Activated naive CD4-positive, alpha-beta T cell treated with anti-CD3 and anti-CD28 coated beads, Interleukin-2, amount 50 U/mL, for 16 hours (primary cell): Measurements from ENCODE around the gene IPO9.
"Not testable (repeated sequence)": the region's sequence is repeated elsewhere in the genome, so short reads cannot be mapped to it uniquely, and the experiment has no call there.

Experiments
- DNase-seq: peaks from one replicate; pipeline ENCODE4 v3.0.0-alpha.2; 2020

Gene IPO9

DNA sequence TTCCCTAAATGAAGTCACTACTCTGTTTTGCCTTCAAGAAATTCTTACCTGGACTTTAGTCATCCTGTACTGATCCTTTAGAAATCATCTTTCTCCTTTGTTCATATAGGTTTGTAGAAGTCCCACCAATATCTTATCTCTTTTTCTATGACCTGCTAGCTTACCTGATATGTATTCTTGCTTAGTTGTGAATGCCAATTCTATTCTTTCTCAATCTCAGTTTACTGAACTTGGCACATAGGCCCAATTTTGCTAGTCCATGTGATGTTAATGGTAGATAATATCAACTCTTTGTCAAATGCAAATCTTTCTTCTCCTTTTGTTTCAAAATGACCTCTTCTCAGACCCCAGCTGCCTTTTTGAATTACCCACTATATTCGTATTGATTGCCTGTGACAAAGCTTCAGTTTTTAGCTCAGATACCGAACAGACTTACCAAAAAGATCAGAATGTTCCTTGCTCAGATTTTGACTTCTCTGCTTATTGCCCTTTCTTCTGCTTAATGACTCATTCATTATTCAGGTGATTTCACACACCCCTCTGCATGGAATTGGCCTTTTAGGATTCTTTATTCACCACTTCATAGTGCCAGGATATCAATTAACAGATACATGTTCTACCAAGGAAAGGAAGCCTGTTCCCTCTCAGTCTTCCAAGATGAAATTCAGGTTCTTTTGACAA, 20.6 kb downstream of the IPO9 start:
- DNase-seq: no peak

DNA sequence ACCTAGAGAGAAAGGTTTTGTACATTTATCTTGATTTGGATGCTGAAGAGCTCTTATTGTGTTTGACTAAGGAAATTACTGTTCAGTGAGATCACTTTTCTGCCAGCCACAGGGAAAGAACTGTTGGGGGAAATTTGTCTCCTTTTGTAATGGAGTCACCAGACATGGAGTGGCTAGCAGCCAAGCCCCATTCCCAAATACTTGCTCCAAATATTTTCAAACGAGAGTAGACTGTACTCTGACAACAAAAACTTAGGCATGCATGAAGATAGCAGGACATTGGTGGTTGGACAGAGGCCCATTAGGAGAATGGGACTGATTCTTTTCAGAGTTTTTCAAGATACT, 21.1 kb downstream of the IPO9 start:
- DNase-seq: no peak

DNA sequence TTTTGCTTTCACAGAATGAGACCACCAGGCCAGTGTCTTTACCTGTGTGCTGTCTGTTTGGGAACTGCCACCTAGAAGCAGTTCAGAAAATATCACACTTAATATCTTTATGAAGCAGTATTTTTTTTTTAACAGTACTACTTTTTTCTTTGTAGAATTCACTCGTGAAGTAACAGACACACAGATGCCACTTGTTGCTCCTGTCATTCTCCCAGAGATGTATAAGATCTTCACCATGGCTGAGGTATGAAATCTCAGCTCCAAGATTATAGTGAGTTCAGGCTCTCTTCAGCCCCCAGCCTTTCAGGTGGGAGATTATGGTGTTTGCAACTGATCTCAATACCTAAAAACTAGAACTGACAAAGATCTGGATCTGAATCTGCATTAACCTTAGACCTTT, 23.0 kb downstream of the IPO9 start:
- no peak for DNase-seq

GRCh38 chr1:201856722-201857121, 27.8 kb downstream of the IPO9 start:
- not testable (repeated sequence) for DNase-seq

- no peak for DNase-seq
Observed at GRCh38 chr1:201859424-201859823, 30.5 kb downstream of the IPO9 start.

DNA sequence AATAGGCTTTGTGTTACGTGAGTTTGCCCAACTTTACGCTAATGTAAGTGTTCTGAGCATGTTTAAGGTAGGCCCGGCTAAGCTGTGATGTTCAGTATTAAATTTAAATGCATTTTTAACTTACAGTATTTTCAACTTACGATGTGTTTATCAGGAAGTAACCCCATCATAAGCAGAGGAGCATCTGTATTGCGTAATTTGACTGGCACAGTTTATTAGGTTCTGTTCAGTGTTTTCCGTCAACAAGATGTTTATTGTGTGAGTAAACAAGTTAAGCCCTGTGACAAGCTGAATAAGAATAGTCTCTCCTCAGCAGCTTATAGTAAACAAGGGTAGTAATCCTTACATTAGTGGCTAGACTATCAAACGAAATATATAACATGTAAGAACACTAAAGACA, 32.5 kb downstream of the IPO9 start:
- DNase-seq: no peak

DNA sequence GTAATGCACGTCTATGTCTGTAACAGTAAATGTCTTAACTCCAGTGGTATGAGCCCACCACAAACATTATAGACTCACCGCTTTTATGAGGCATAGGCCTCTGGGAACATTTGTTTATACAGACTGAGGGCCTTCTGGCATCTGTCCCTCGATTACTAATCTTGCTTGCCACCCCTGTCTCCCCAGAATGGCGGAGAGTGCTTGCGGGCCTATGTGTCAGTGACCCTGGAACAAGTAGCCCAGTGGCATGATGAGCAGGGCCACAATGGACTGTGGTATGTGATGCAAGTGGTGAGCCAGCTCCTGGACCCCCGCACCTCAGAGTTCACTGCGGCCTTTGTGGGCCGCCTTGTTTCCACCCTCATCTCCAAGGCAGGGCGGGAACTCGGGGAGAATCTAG, 41.4 kb downstream of the IPO9 start:
- DNase-seq: no peak

GRCh38 chr1:201874672-201875071, 45.7 kb downstream of the IPO9 start:
- no peak for DNase-seq

DNA sequence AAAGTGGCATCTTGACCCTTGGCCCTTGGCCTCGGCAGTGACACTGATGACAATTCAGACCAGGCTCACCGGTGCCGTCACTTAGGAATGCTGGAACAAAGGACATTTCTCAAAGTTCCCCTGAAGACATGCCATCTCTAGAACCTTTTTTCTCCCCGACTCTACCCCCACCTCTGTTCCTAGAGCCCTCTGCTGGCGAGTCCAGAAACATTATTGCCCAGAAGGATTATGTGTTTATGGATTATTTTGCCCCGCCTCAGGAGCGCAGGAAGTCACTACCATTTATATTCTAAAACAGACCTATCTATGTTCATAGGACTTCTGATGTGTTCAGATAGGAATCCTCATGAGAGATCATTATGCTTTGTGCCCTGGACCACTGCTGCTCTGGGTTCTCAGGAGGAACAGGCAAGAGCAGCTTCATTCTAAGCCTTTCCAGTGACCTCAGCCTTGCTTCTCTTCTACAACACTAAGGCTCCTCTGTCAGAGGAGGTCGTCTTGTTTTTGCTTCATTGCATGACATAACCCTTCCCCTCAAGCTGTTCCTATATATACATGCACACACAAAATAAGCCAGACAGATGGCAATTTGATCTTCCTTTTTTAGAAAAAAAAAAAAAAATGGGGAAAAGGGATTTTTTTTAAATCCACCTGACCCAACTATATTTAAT, 47.3 kb downstream of the IPO9 start:
- no peak for DNase-seq

DNA sequence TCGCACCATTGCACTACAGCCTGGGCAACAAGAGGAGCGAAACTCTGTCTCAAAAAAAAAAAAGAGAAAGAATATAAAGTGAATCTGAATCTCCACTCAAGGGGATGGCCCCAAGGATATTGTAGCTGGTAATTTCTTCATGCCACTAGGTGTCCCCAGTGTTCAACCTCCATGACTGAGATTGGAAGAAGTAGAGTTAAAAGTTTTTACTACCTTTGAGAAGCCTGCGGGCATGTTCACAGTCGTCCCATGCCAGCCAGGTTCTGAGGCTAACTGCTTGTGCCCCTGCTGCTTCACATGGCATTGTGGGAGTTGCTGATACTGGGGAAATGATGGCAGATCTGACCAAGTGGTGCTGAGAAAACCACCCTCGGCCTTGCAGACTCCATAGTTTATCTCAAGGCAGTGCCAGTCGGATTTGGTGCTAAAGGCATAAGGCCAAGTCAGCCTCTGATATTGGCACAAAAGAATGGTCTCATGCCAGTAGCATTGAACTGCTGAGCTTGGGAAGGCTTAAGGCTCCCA, 49.0 kb downstream of the IPO9 start:
- no peak for DNase-seq

DNA sequence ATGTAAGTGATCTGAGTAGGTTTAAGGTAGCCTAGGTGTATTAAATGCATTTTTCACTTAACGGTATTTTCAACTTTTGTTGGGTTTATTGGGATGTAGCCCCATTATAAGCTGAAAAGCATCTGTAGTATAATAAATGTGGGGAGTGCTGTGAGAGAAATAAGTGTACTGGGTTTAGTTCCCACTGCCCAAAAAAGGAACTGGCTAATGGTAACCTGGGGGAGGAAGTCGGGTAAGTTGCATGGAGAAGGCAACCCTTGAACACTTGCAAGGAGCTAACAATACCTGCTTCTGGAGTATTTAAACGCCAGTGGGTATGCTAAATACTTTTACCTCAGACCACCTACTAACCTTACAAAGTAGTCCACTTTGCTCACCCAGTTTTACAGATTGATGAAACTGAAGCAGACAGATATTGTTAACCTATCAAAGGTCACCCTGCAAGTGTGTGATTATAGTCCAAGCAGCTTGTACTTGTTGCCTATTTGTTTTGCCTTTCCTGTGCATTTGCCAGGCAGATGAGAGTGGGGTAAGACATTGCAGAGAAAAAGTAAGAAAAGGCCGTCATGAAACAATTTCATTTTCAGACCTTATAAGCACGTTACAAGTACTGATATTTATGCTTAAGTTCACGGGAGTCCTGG, 52.1 kb downstream of the IPO9 start:
- no peak for DNase-seq

- DNase-seq: no peak
Observed at GRCh38 chr1:201881617-201882016, 52.7 kb downstream of the IPO9 start.

DNA sequence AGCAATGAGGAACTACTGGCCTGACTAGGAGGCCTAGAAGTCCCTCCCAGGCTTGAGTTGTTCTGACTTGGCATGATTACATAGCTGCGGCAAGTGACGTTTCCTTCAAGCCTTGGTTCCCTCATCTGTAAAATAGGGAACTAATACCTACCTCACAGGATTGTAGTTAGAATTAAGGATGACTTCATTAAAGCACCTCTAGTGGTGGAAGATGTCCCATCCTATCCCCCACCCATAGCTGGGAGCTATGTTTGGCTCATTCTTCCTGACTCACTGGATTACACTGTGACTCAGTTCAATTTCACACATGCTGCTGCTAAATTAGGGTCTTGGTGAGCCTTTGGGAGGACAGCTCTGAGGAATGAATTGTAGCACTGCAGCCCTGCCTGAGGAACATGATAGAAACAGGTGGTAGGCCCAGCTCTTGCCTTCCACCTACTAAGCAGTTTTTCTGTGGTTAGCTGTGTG, 53.7 kb downstream of the IPO9 start:
- no peak for DNase-seq

- no peak for DNase-seq
Observed at GRCh38 chr1:201883266-201883665, 54.3 kb downstream of the IPO9 start.

- DNase-seq: no peak
Observed at GRCh38 chr1:201883786-201884185, 54.8 kb downstream of the IPO9 start.

DNA sequence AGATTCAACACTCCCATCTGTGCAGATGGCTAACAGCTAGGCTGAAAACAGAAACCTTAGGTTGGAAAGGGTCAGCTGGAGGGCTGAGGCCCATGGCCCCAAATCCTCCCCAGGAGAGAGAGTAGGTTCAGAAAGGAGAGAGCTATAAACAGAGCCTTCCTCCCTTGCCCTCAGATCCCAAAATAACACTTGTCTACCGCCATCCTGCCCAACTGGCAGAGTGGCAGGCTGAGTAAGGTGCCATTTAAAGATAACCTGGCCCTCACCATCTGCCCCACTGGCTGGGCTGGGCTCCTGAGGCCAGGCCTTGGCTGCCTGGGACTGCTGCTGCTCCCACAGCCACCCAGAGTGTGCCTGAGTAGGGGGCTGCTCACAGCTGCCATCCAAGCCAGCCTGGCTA, 55.5 kb downstream of the IPO9 start:
- DNase-seq: no peak

GRCh38 chr1:201885531-201886075, 56.6 kb downstream of the IPO9 start:
- no peak for DNase-seq

- no peak for DNase-seq
Observed at GRCh38 chr1:201886103-201886885, 57.3 kb downstream of the IPO9 start.

GRCh38 chr1:201887116-201887866, 58.3 kb downstream of the IPO9 start:
- DNase-seq: no peak

DNA sequence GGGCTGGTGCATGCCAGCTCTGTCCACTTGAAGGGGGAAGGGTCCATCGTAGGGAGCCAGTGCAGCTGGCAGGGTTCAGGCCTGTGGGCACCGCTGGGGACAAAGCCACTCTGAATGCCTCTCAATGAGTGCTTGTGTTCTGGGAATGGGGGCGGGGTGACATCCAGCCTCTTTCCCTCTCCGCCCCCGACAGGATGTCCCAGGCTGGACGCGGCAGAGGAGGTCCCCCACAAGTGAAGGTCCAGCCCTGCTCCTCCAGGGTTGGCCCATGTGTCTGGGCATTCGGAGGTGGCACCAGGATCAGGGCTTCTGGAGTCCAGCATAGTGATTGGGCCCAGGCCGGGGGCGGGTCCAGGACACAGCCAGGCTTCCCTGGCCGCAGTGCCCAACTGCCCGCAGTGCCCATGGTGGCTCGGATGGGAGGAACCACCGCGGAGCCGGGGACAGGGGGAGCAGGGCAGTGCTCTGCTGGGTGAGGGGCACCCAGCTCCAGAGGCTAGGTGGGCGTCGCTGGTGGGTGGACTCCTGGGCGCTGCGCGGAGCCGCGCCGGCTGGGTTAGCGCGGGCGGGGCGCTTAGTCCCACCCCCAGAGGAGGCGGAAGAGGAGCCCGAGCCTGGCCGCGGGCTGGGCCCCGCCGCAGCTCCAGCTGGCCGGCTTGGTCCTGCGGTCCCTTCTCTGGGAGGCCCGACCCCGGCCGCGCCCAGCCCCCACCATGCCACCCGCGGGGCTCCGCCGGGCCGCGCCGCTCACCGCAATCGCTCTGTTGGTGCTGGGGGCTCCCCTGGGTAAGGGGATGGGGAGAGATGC, 59.5 kb downstream of the IPO9 start, which contains the start of gene SHISA4:
TSS of gene SHISA4 (plus strand) at position 617 of the 808 bp plus-strand sequence. CDS start at position 714, 97 bp downstream.
- peak; percentile 37 for DNase-seq
